Mesenteric fat pad (tissue), 1 donor: Measurements from ENCODE around the gene CATSPER4. TPM values are rescaled to one million over a fixed set of nuclear protein-coding genes. Genes with fewer than 3 reads are reported as not detected.

Experiments used
- DNase-seq: peaks from one replicate; pipeline ENCODE4 v3.0.0-alpha.2; 2020; ENCODE audit warnings: low spot score
- total RNA-seq: library from RNA; stranded (reverse); fragmentation: NEBNext Ultra II Directional; extraction: Animal tissue kit (Norgen Biotek cat#: 25700); gene quantifications from one replicate; pipeline ENCODE4 v1.2.1, GENCODE V29; 2021
- donor health status: DM: yes; HTN: yes; CAD: no.

Gene CATSPER4
- total RNA-seq, 1 donor from 2014 or later, result not detected

- no peak for DNase-seq
These were observed 44.4 kb downstream of the CATSPER4 start for GRCh38 chr1:26234644-26235370.

DNA sequence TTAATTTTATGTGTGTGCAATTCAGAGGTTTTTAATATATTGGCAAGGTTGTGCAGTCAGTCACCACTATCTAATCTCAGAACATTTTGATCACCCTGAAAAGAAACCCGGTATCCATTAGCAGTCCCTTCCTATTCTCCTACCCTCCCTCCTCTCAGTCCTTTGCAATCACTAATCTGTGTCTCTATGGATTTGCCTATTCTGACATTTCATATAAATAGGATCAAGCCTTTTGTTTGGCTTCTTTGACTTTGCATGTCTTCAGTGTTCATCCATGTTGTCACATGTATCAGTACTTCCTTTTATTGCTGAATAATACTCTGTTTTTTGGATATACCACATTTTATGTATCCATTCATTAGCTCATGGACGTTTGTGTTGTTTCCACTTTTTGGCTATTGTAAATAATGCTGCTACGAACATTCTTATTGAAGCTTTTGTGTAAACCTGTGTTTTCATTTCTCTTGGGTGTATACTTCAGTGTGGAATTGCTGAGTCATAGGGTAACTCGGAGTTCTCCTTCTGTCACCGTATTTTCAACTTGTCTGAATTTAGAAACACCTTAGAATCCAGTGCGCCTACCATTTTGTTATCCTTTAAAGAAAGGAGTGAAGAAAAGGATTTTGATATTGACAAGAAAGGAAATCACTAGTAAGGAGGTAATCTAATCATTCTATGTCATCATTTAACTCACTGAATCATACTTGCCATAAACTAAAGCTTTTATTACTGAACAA, 47.0 kb downstream of the CATSPER4 start:
- no peak for DNase-seq

GRCh38 chr1:26239936-26240335, 49.5 kb downstream of the CATSPER4 start:
- no peak for DNase-seq

Other genes starting within 250 kb of the CATSPER4 start
- gene PAFAH2, start 192.5 kb upstream of the CATSPER4 start, total RNA-seq, result 6.8 TPM
- gene EXTL1, start 168.8 kb upstream of the CATSPER4 start, total RNA-seq, result not detected
- gene SLC30A2, start 144.5 kb upstream of the CATSPER4 start, total RNA-seq, result not detected
- gene TRIM63, start 123.0 kb upstream of the CATSPER4 start, total RNA-seq, result 0.26 TPM
- gene PDIK1L, start 78.8 kb upstream of the CATSPER4 start, total RNA-seq, result 6.4 TPM
- 6.3 TPM for gene FAM110D, start 31.5 kb upstream of the CATSPER4 start, total RNA-seq
- gene C1orf232, start 21.6 kb upstream of the CATSPER4 start, total RNA-seq, result not detected
- gene ZNF593, start 20.7 kb upstream of the CATSPER4 start, total RNA-seq, result 32.7 TPM
- gene ZNF593OS, start 18.8 kb upstream of the CATSPER4 start, total RNA-seq, result not detected
- 1.7 TPM for gene CNKSR1, start 13.1 kb upstream of the CATSPER4 start, total RNA-seq
- 3.5 TPM for gene CEP85, start 43.6 kb downstream of the CATSPER4 start, total RNA-seq
- 229 TPM for gene SH3BGRL3, start 89.5 kb downstream of the CATSPER4 start, total RNA-seq
- gene UBXN11, start 116.0 kb downstream of the CATSPER4 start, total RNA-seq, result 22.2 TPM
- gene CD52, start 127.4 kb downstream of the CATSPER4 start, total RNA-seq, result 27.1 TPM
- 0.06 TPM for gene CRYBG2, start 163.5 kb downstream of the CATSPER4 start, total RNA-seq
- gene ZNF683, start 182.1 kb downstream of the CATSPER4 start, total RNA-seq, result not detected
- gene LIN28A, start 220.2 kb downstream of the CATSPER4 start, total RNA-seq, result not detected
- 141 TPM for gene DHDDS, start 241.7 kb downstream of the CATSPER4 start, total RNA-seq